ENCODE results near the gene CFAP97D2. TPM values are rescaled to one million over a fixed set of nuclear protein-coding genes. Genes with fewer than 3 reads are reported as not detected.
"Not testable (repeated sequence)": the region's sequence is repeated elsewhere in the genome, so short reads cannot be mapped to it uniquely, and the experiment has no call there.

Gene CFAP97D2
- total RNA-seq, 1 experiment from 2014 or later: not detected

DNA sequence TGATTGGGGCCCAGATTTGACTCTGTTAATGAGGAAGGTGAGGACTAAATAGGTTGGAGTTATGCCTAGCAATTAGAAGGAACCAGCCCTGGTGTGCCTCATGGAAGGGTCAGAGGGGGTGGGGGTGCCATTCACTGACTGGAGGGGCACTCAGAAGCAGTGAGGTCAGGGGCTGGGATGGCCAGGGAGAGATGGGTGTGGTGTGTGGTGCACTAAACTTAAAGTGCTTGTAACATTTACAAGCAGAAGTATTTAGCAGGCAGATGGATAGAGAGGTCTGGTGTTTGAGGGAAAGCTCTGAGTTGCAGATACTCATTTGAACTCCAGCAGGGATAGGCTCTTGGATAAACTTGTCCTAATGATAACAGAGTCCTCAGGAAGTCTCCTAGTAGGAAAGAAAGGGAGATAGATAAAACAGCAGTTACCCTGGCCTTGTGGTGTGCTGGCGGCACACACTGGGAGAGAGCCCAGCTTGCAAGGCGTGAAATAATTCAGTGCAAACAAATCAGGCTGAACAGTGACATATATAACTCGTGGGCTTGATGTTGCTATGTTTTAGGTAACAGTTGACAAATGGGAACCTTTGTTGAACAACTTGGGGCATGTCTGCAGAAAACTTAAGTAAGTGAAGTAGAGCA, 82.4 kb downstream of the CFAP97D2 start:
- Histone ChIP-seq H3K4me1 (peaks cover 5% of the 10 kb centered on the region; the same call in 1 of the 2 replicates), H3K9me3 (no peaks in the 10 kb centered on the region), H3K27me3 (replicated peaks; ENCODE audit: control insufficient read depth, insufficient read depth, low read length) (no peaks in the 10 kb centered on the region), H3K36me3 (ENCODE audit: control insufficient read depth, insufficient read depth, low read length) (peaks cover 6% of the 10 kb centered on the region), H3K4me3 (ENCODE audit: low read depth, low read length) (no peak overlapping the region)
- Mint-ChIP-seq H3K36me3 (ENCODE audit: insufficient read depth, unreplicated experiment) (peaks cover 83% of the 10 kb centered on the region), H3K27ac (ENCODE audit: unreplicated experiment) (no peak overlapping the region), H3K4me1 (ENCODE audit: low read depth, unreplicated experiment) (peaks cover 4% of the 10 kb centered on the region), H3K4me3 (ENCODE audit: unreplicated experiment) (no peak overlapping the region), H3K9me3 (ENCODE audit: unreplicated experiment) (no peaks in the 10 kb centered on the region), H3K27me3 (ENCODE audit: insufficient read depth, unreplicated experiment) (no peaks in the 10 kb centered on the region)
- DNase-seq: no peak
- BruUV-seq (replicated peaks): no TSS peak
- intact Hi-C loops (cut with micrococcal nuclease; ENCODE audit: unreplicated experiment): no loop called here
- TF ChIP-seq, protein P1, sequence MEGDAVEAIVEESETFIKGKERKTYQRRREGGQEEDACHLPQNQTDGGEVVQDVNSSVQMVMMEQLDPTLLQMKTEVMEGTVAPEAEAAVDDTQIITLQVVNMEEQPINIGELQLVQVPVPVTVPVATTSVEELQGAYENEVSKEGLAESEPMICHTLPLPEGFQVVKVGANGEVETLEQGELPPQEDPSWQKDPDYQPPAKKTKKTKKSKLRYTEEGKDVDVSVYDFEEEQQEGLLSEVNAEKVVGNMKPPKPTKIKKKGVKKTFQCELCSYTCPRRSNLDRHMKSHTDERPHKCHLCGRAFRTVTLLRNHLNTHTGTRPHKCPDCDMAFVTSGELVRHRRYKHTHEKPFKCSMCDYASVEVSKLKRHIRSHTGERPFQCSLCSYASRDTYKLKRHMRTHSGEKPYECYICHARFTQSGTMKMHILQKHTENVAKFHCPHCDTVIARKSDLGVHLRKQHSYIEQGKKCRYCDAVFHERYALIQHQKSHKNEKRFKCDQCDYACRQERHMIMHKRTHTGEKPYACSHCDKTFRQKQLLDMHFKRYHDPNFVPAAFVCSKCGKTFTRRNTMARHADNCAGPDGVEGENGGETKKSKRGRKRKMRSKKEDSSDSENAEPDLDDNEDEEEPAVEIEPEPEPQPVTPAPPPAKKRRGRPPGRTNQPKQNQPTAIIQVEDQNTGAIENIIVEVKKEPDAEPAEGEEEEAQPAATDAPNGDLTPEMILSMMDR (IDR thresholded peaks at IDR 0.05; ENCODE audit: insufficient read depth in 1 of 2, low read depth in 1 of 2, low read length in 1 of 2, severe bottlenecking in 1 of 2, unreplicated experiment in 1 of 2): no peak
- ChIA-PET POLR2A (no interaction called here), CTCF (no interaction called here)

DNA sequence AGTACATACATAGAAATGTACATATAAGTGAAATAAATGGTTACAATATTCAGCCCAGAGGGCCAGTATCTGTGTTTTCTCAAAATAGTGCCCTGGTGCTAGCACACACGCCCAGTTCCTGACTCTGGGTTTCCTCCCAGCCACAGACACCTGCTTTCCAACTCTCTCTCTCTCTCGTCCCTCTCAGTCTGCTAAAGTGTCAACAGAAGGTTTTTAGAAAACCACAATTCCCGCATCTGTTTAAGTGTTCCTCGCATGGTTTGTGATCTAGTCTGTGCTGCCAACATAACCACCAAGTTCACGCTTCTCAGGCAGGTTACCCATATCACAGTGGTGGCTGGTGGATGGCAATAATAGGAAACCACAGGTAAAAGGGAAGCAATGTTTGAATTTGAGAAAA, 84.5 kb downstream of the CFAP97D2 start:
- no peaks in the 10 kb centered on the region for H3K4me1 Mint-ChIP-seq (ENCODE audit: low read depth, unreplicated experiment)
- intact Hi-C loops (cut with micrococcal nuclease; ENCODE audit: unreplicated experiment): no loop called here
- ChIA-PET CTCF (no interaction called here), POLR2A (no interaction called here)
- no peaks in the 10 kb centered on the region for H3K27me3 ChIP-seq (replicated peaks; ENCODE audit: control insufficient read depth, insufficient read depth, low read length)
- no TSS peak for BruUV-seq (replicated peaks)
- no peaks in the 10 kb centered on the region for H3K4me1 ChIP-seq
- no peak overlapping the region for H3K27ac Mint-ChIP-seq (ENCODE audit: unreplicated experiment)
- H3K36me3 Mint-ChIP-seq (ENCODE audit: insufficient read depth, unreplicated experiment): peaks cover 79% of the 10 kb centered on the region
- no peak overlapping the region for H3K4me3 Mint-ChIP-seq (ENCODE audit: unreplicated experiment)
- DNase-seq: no peak
- H3K9me3 ChIP-seq: no peaks in the 10 kb centered on the region
- H3K9me3 Mint-ChIP-seq (ENCODE audit: unreplicated experiment): no peaks in the 10 kb centered on the region
- TF ChIP-seq, protein P1 (IDR thresholded peaks at IDR 0.05; ENCODE audit: insufficient read depth in 1 of 2, low read depth in 1 of 2, low read length in 1 of 2, severe bottlenecking in 1 of 2, unreplicated experiment in 1 of 2): no peak
- H3K36me3 ChIP-seq (ENCODE audit: control insufficient read depth, insufficient read depth, low read length): peaks cover 6% of the 10 kb centered on the region
- no peaks in the 10 kb centered on the region for H3K27me3 Mint-ChIP-seq (ENCODE audit: insufficient read depth, unreplicated experiment)
- no peak overlapping the region for H3K4me3 ChIP-seq (ENCODE audit: low read depth, low read length)

DNA sequence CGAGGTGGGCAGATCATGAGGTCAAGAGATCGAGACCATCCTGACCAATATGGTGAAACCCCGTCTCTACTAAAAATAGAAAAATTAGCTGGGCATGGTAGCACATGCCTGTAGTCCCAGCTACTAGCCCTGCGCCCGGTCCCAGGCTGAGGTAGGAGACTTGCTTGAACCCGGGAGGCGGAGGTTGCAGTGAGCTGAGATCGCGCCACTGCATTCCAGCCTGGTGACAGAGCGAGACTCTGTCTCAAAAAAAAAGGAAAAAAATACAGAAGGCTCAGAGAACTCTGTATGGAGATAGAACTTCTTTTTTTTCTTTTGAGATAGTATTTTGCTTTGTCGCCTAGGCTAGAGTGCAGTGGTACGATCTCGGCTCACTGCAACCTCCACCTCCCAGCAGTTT, 85.3 kb downstream of the CFAP97D2 start:
- H3K27me3 Mint-ChIP-seq (ENCODE audit: insufficient read depth, unreplicated experiment); H3K4me3 Mint-ChIP-seq (ENCODE audit: unreplicated experiment); H3K27ac Mint-ChIP-seq (ENCODE audit: unreplicated experiment); H3K4me1 Mint-ChIP-seq (ENCODE audit: low read depth, unreplicated experiment); intact Hi-C loops (cut with micrococcal nuclease; ENCODE audit: unreplicated experiment); DNase-seq; H3K4me3 ChIP-seq (ENCODE audit: low read depth, low read length); CTCF ChIA-PET; BruUV-seq (replicated peaks); POLR2A ChIA-PET; H3K9me3 Mint-ChIP-seq (ENCODE audit: unreplicated experiment); H3K9me3 ChIP-seq; H3K36me3 ChIP-seq (ENCODE audit: control insufficient read depth, insufficient read depth, low read length); H3K4me1 ChIP-seq; H3K27me3 ChIP-seq (replicated peaks; ENCODE audit: control insufficient read depth, insufficient read depth, low read length): not testable (repeated sequence)
- H3K36me3 Mint-ChIP-seq (ENCODE audit: insufficient read depth, unreplicated experiment): peaks cover 82% of the 10 kb centered on the region
